Endothelial cell of umbilical vein (primary cell): Measurements from ENCODE around the gene ZEB1. TPM values are rescaled to one million over a fixed set of nuclear protein-coding genes. Genes with fewer than 3 reads are reported as not detected.

Experiments
- BruUV-seq: library from RNA; stranded (reverse); fragments of 400-500 nt; replicated peaks from 2 replicates; lab custom pipeline; 2021; lab: Mats Ljungman, UMichigan
- CTCF ChIA-PET: fragments of 300-600, 350-600 bp; sonication (Branson Sonifier 250); formaldehyde crosslinking; loops from one replicate; lab custom pipeline; 2021; ENCODE audit warnings: antibody characterized with exemption, inconsistent platforms; lab: Charles Lee
- POLR2A ChIA-PET: fragments of 300-600, 350-600 bp; sonication (Branson Sonifier 250); formaldehyde crosslinking; loops from one replicate; lab custom pipeline; 2021; ENCODE audit warnings: antibody characterized with exemption, inconsistent platforms; lab: Charles Lee
- DNase-seq: peaks from one replicate; pipeline ENCODE4 v3.0.0-alpha.2; 2011; ENCODE audit warnings: low read depth, low spot score
- FAIRE-seq: peaks from 2 replicates; lab custom pipeline; 2011; peaks lifted over from hg19 to GRCh38; lab: Jason Lieb, UNC
- H2AFZ ChIP-seq: 2 replicates; pipeline ENCODE4 v1.6.0; 2012; ENCODE audit warnings: low read depth, low read length, control low read depth, inconsistent platforms
- H3K27ac ChIP-seq: 2 replicates; pipeline ENCODE4 v1.5.1; 2011; ENCODE audit warnings: low read depth, mild to moderate bottlenecking, control low read depth, low read length, moderate library complexity; ENCODE audit not compliant: insufficient read depth
- H3K27me3 ChIP-seq, 2 experiments: 2 replicates each; pipeline versions ENCODE4 v1.6.0 to v1.6.1; 2011; ENCODE audit warnings: low read length in 2 of 2, mixed read lengths in 1 of 2; ENCODE audit not compliant: control insufficient read depth in 2 of 2, insufficient read depth in 2 of 2
- H3K36me3 ChIP-seq, 2 experiments: 2 replicates in 1 of 2; 3 replicates in 1 of 2; pipeline ENCODE4 v1.5.1; 2011; ENCODE audit warnings: low read length in 2 of 2, mild to moderate bottlenecking in 1 of 2, moderate library complexity in 1 of 2; ENCODE audit not compliant: control insufficient read depth in 2 of 2, insufficient read depth in 2 of 2; ENCODE audit errors: extremely low read depth in 1 of 2
- H3K4me1 ChIP-seq: 3 replicates; pipeline ENCODE4 v1.5.1; 2011; ENCODE audit warnings: mild to moderate bottlenecking, low read length; ENCODE audit not compliant: control insufficient read depth, insufficient read depth; ENCODE audit errors: extremely low read depth
- H3K4me2 ChIP-seq: 2 replicates; pipeline ENCODE4 v1.6.1; 2011; ENCODE audit warnings: low read length, control low read depth, mixed read lengths; ENCODE audit not compliant: insufficient read depth
- H3K4me3 ChIP-seq, 3 experiments: fragments of 200-600 bp in 1 of 3; sonication (generic), shearing (Covaris generic) in 1 of 3; replicated peaks in 1 of 3; 2 replicates each; pipeline ENCODE4 v1.5.1; 2011 to 2016; ENCODE audit warnings: control low read depth in 3 of 3, low read length in 3 of 3, mild to moderate bottlenecking in 2 of 3, inconsistent platforms in 1 of 3, low read depth in 1 of 3, moderate library complexity in 1 of 3; ENCODE audit not compliant: insufficient read depth in 1 of 3
- H3K79me2 ChIP-seq: 2 replicates; pipeline ENCODE4 v1.6.0; 2012; ENCODE audit warnings: low read length, inconsistent platforms; ENCODE audit not compliant: control insufficient read depth, insufficient read depth
- H3K9ac ChIP-seq: replicated peaks from 2 replicates; pipeline ENCODE3; 2011; ENCODE audit warnings: low read length, control low read depth; ENCODE audit not compliant: insufficient read depth; ENCODE audit errors: extremely low read depth
- H3K9me1 ChIP-seq: replicated peaks from 3 replicates; pipeline ENCODE4 v1.6.0; 2011; ENCODE audit warnings: mild to moderate bottlenecking, low read length; ENCODE audit not compliant: control insufficient read depth, insufficient read depth; ENCODE audit errors: extremely low read depth
- H3K9me3 ChIP-seq: replicated peaks from 2 replicates; pipeline ENCODE4 v1.5.1; 2012; ENCODE audit warnings: low read length, inconsistent platforms; ENCODE audit not compliant: control insufficient read depth, insufficient read depth
- H4K20me1 ChIP-seq: replicated peaks from 2 replicates; pipeline ENCODE3; 2011; ENCODE audit warnings: mild to moderate bottlenecking, low read length; ENCODE audit not compliant: control insufficient read depth, insufficient read depth; ENCODE audit errors: extremely low read depth
- FOS ChIP-seq: IDR thresholded peaks from 2 replicates; pipeline ENCODE4 v1.6.1; 2011; ENCODE audit warnings: mild to moderate bottlenecking, low read length, moderate library complexity, borderline replicate concordance; ENCODE audit not compliant: insufficient read depth
- GATA2 ChIP-seq: IDR thresholded peaks from 2 replicates; pipeline ENCODE4 v1.7.0; 2011; ENCODE audit warnings: low read depth, mild to moderate bottlenecking, moderate library complexity, mixed read lengths, low read length; ENCODE audit not compliant: insufficient read length, insufficient read depth
- MAX ChIP-seq: IDR thresholded peaks from 2 replicates; pipeline ENCODE4 v1.6.1; 2011; ENCODE audit not compliant: insufficient read depth, insufficient read length
- POLR2A ChIP-seq: IDR thresholded peaks from 2 replicates; pipeline ENCODE4 v1.6.1; 2012; ENCODE audit warnings: low read depth, mild to moderate bottlenecking, control low read depth, low read length
- dilution Hi-C: fragments of 300-500 bp; cut with MboI; formaldehyde crosslinking; loops from one replicate; pipeline ENCODE4 v1.15.0; 2019; ENCODE audit warnings: low sequenced_read_pairs; ENCODE audit not compliant: extremely low pct_ligation_motif_present
- intact Hi-C: fragments of 100-400 bp; cut with micrococcal nuclease; formaldehyde crosslinking; loops from one replicate; pipeline ENCODE4 v1.10.0; 2022
- polyA plus RNA-seq, 4 experiments: library from polyadenylated mRNA; depleted of rRNA in 3 of 4; stranded (reverse) in 3 of 4; unstranded in 1 of 4; fragments of >200 nt; gene quantifications; 2 replicates each; pipeline versions ENCODE4 v1.2.1 to v1.2.3, GENCODE V29; 2011 to 2012; ENCODE audit warnings: missing spikeins in 1 of 4
- total RNA-seq: library from RNA; stranded (reverse); gene quantifications from 2 replicates; pipeline ENCODE4 v1.2.3, GENCODE V29; 2021

ZEB1 gene
- total and polyA plus RNA-seq, 2 donors (not counting 3 experiments of a cell fraction or from before 2014, with no cell fraction given): 19.8 to 130 TPM

GRCh38 chr10:31413325-31413724 is 94.3 kb downstream of the ZEB1 start:
- Histone ChIP-seq H3K4me1 (peaks cover 8% of the 10 kb centered on the region), H4K20me1 (peaks cover 19% of the 10 kb centered on the region), H3K36me3 (no peaks in the 10 kb centered on the region), H3K79me2 (peaks cover 91% of the 10 kb centered on the region), H2AFZ (no peak overlapping the region), H3K9me3 (no peaks in the 10 kb centered on the region), H3K9ac (no peak overlapping the region), H3K9me1 (no peaks in the 10 kb centered on the region), H3K4me2 (peak overlapping the region; percentile 45), H3K27ac (peak overlapping the region; percentile 18), H3K27me3 (no peaks in the 10 kb centered on the region), H3K4me3 (no peak overlapping the region)
- TF ChIP-seq GATA2: peak; percentile 62
- TF ChIP-seq FOS: no peak
- no peak for TF ChIP-seq MAX
- intact Hi-C loops (no loop called here), dilution Hi-C loops (no loop called here)
- no TSS peak for BruUV-seq
- ChIA-PET CTCF (interaction anchor here (0.7 to 2.0 kb wide), 6 partner anchors 11 to 84 kb away, joined by 3 to 7 read pairs (median 4); no protein-coding TSS in a partner anchor), POLR2A (no interaction called here)
- FAIRE-seq (no peak), DNase-seq (peak; percentile 47)

- Histone ChIP-seq H3K9me1 (no peaks in the 10 kb centered on the region), H3K27ac (no peak overlapping the region), H4K20me1 (peaks cover 16% of the 10 kb centered on the region), H2AFZ (no peak overlapping the region), H3K36me3 (peaks cover 0 to 3% of the 10 kb centered on the region in 2 experiments), H3K9ac (no peak overlapping the region), H3K4me2 (no peak overlapping the region), H3K27me3 (no peaks in the 10 kb centered on the region), H3K4me3 (no peak overlapping the region), H3K9me3 (no peaks in the 10 kb centered on the region), H3K79me2 (peaks cover 99% of the 10 kb centered on the region), H3K4me1 (peaks cover 6% of the 10 kb centered on the region)
- ChIA-PET POLR2A (no interaction called here), CTCF (interaction anchor here (0.6 to 2.2 kb wide), 2 partner anchors 15 to 336 kb away, joined by 4 to 6 read pairs; no protein-coding TSS in a partner anchor)
- intact Hi-C loops (no loop called here), dilution Hi-C loops (no loop called here)
- BruUV-seq: no TSS peak
- DNase-seq: no peak
- FAIRE-seq: no peak
- no peak for TF ChIP-seq POLR2A
These were observed 99.5 kb downstream of the ZEB1 start for GRCh38 chr10:31418481-31418880.
